ENCODE data around the gene WNT3.
"Not testable (repeated sequence)": the region's sequence is repeated elsewhere in the genome, so short reads cannot be mapped to it uniquely, and the experiment has no call there.

Gene WNT3

GRCh38 chr17:46812624-46813318 lies 5.7 kb downstream of the WNT3 start:
- FAIRE-seq, result no peak

GRCh38 chr17:46811978-46812583 lies 6.4 kb downstream of the WNT3 start:
- FAIRE-seq, result no peak

GRCh38 chr17:46810837-46811236 lies 7.7 kb downstream of the WNT3 start:
- no peak for FAIRE-seq

- FAIRE-seq, result no peak
Observed at GRCh38 chr17:46809110-46809571, 9.4 kb downstream of the WNT3 start.

- no peak for FAIRE-seq
Observed at GRCh38 chr17:46805771-46806170, 12.7 kb downstream of the WNT3 start.

- FAIRE-seq, result no peak
Observed at GRCh38 chr17:46803544-46803943, 14.9 kb downstream of the WNT3 start.

- FAIRE-seq, result no peak
Observed at GRCh38 chr17:46802800-46803199, 15.7 kb downstream of the WNT3 start.

GRCh38 chr17:46800573-46800972 lies 17.9 kb downstream of the WNT3 start:
- FAIRE-seq, result no peak

- no peak for FAIRE-seq
Observed at GRCh38 chr17:46796956-46797530, 21.4 kb downstream of the WNT3 start.

GRCh38 chr17:46796524-46796923 lies 22.0 kb downstream of the WNT3 start:
- FAIRE-seq, result no peak

GRCh38 chr17:46796084-46796483 lies 22.4 kb downstream of the WNT3 start:
- no peak for FAIRE-seq

GRCh38 chr17:46795379-46795952 lies 23.0 kb downstream of the WNT3 start:
- FAIRE-seq, result no peak

- FAIRE-seq, result no peak
Observed at GRCh38 chr17:46794318-46794717, 24.2 kb downstream of the WNT3 start.

- FAIRE-seq, result no peak
Observed at GRCh38 chr17:46793541-46793940, 25.0 kb downstream of the WNT3 start.

GRCh38 chr17:46793023-46793422 lies 25.5 kb downstream of the WNT3 start:
- FAIRE-seq, result not testable (repeated sequence)

GRCh38 chr17:46792071-46792470 lies 26.4 kb downstream of the WNT3 start:
- FAIRE-seq, result no peak

GRCh38 chr17:46791531-46791930 lies 27.0 kb downstream of the WNT3 start:
- FAIRE-seq, result no peak

GRCh38 chr17:46790216-46790615 lies 28.3 kb downstream of the WNT3 start:
- FAIRE-seq, result no peak

GRCh38 chr17:46789610-46790009 lies 28.9 kb downstream of the WNT3 start:
- FAIRE-seq, result no peak

GRCh38 chr17:46788796-46789195 lies 29.7 kb downstream of the WNT3 start:
- FAIRE-seq, result no peak

GRCh38 chr17:46788300-46788699 lies 30.2 kb downstream of the WNT3 start:
- no peak for FAIRE-seq

GRCh38 chr17:46787478-46787877 lies 31.0 kb downstream of the WNT3 start:
- FAIRE-seq, result no peak

GRCh38 chr17:46785696-46786095 lies 32.8 kb downstream of the WNT3 start:
- no peak for FAIRE-seq

GRCh38 chr17:46783031-46783593 lies 35.4 kb downstream of the WNT3 start:
- FAIRE-seq, result no peak

Measured in islet of Langerhans (tissue), 1 donor.